H9 (cell line): ENCODE results near the gene UPF1. TPM values are rescaled to one million over a fixed set of nuclear protein-coding genes. Genes with fewer than 3 reads are reported as not detected.

Source experiments
- DNase-seq: peaks from one replicate; pipeline ENCODE4 v3.0.0-alpha.2; 2017
- H2AFZ ChIP-seq: one replicate; pipeline ENCODE4 v1.6.1; 2013; ENCODE audit warnings: mild to moderate bottlenecking, low read length, control low read depth, moderate library complexity
- H2AK5ac ChIP-seq: 2 replicates; pipeline ENCODE4 v1.6.1; 2013; ENCODE audit warnings: low read length, control low read depth, mixed read lengths; ENCODE audit not compliant: insufficient read length
- H2BK120ac ChIP-seq: one replicate; pipeline ENCODE4 v1.6.1; 2013; ENCODE audit warnings: low read depth, mild to moderate bottlenecking, low read length, control low read depth, inconsistent platforms; ENCODE audit not compliant: poor library complexity, severe bottlenecking
- H2BK12ac ChIP-seq: 2 replicates; pipeline ENCODE4 v1.6.1; 2013; ENCODE audit warnings: low read length, control low read depth, mixed read lengths, low read depth; ENCODE audit not compliant: insufficient read length
- H2BK15ac ChIP-seq: 2 replicates; pipeline ENCODE4 v1.6.1; 2013; ENCODE audit warnings: low read depth, low read length, control low read depth
- H2BK20ac ChIP-seq: one replicate; pipeline ENCODE4 v1.6.1; 2013; ENCODE audit warnings: low read depth, mild to moderate bottlenecking, low read length, control low read depth, inconsistent platforms; ENCODE audit not compliant: poor library complexity, severe bottlenecking
- H2BK5ac ChIP-seq: 2 replicates; pipeline ENCODE4 v1.6.1; 2013; ENCODE audit warnings: low read length, control low read depth, mixed read lengths; ENCODE audit not compliant: insufficient read length
- H3K14ac ChIP-seq: 2 replicates; pipeline ENCODE4 v1.6.1; 2013; ENCODE audit warnings: low read length, control low read depth; ENCODE audit not compliant: insufficient read depth
- H3K18ac ChIP-seq: 2 replicates; pipeline ENCODE4 v1.6.1; 2013; ENCODE audit warnings: low read depth, mild to moderate bottlenecking, mixed read lengths, low read length, control low read depth; ENCODE audit not compliant: insufficient read length
- H3K23ac ChIP-seq: 2 replicates; pipeline ENCODE4 v1.6.1; 2013; ENCODE audit warnings: low read length, control low read depth, mixed read lengths, low read depth; ENCODE audit not compliant: insufficient read length
- H3K23me2 ChIP-seq: 2 replicates; pipeline ENCODE4 v1.6.1; 2013; ENCODE audit warnings: low read depth, mild to moderate bottlenecking, mixed read lengths, low read length, control low read depth; ENCODE audit not compliant: insufficient read length, poor library complexity, severe bottlenecking
- H3K27ac ChIP-seq: 2 replicates; pipeline ENCODE4 v1.5.1; 2013; ENCODE audit warnings: low read length, control low read depth, mixed read lengths, low read depth; ENCODE audit not compliant: insufficient read length
- H3K27me3 ChIP-seq: 2 replicates; pipeline ENCODE4 v1.6.1; 2013; ENCODE audit warnings: low read length, control low read depth, inconsistent platforms; ENCODE audit not compliant: insufficient read depth
- H3K4ac ChIP-seq: 2 replicates; pipeline ENCODE4 v1.6.1; 2013; ENCODE audit warnings: low read depth, mild to moderate bottlenecking, control low read depth, inconsistent platforms, low read length, moderate library complexity
- H3K4me1 ChIP-seq: 2 replicates; pipeline ENCODE4 v1.6.1; 2013; ENCODE audit warnings: low read length, control low read depth, inconsistent platforms; ENCODE audit not compliant: insufficient read depth
- H3K4me2 ChIP-seq: 2 replicates; pipeline ENCODE4 v1.6.1; 2013; ENCODE audit warnings: low read length, control low read depth, mixed read lengths; ENCODE audit not compliant: insufficient read length, insufficient read depth
- H3K56ac ChIP-seq: 2 replicates; pipeline ENCODE4 v1.6.1; 2013; ENCODE audit warnings: low read depth, mild to moderate bottlenecking, mixed read lengths, low read length, control low read depth; ENCODE audit not compliant: insufficient read length
- H3K79me1 ChIP-seq: 2 replicates; pipeline ENCODE4 v1.6.1; 2013; ENCODE audit warnings: low read depth, mild to moderate bottlenecking, moderate library complexity, low read length, control low read depth, inconsistent platforms; ENCODE audit not compliant: insufficient read depth, poor library complexity, severe bottlenecking
- H3K79me2 ChIP-seq: 2 replicates; pipeline ENCODE4 v1.6.1; 2013; ENCODE audit warnings: low read length, control low read depth, inconsistent platforms; ENCODE audit not compliant: insufficient read depth
- H3K9ac ChIP-seq: 2 replicates; pipeline ENCODE4 v1.6.1; 2013; ENCODE audit warnings: low read length, control low read depth, mixed read lengths; ENCODE audit not compliant: insufficient read length; ENCODE audit errors: extremely low read depth
- H3K9me3 ChIP-seq: one replicate; pipeline ENCODE4 v1.6.1; 2013; ENCODE audit warnings: low read depth, low read length, inconsistent platforms; ENCODE audit not compliant: control insufficient read depth
- H3T11ph ChIP-seq: one replicate; pipeline ENCODE4 v1.6.1; 2013; ENCODE audit warnings: mild to moderate bottlenecking, low read length, control low read depth, inconsistent platforms
- H4K20me1 ChIP-seq: one replicate; pipeline ENCODE4 v1.6.1; 2013; ENCODE audit not compliant: control insufficient read depth, insufficient read length, insufficient read depth
- H4K5ac ChIP-seq: 2 replicates; pipeline ENCODE4 v1.6.1; 2013; ENCODE audit warnings: low read depth, mild to moderate bottlenecking, mixed read lengths, low read length, control low read depth; ENCODE audit not compliant: insufficient read length
- H4K8ac ChIP-seq: replicated peaks from 2 replicates; pipeline ENCODE4 v1.6.1; 2013; ENCODE audit warnings: low read length, control low read depth, mixed read lengths, low read depth; ENCODE audit not compliant: insufficient read length
- H4K91ac ChIP-seq: 2 replicates; pipeline ENCODE4 v1.6.1; 2013; ENCODE audit warnings: low read depth, mild to moderate bottlenecking, moderate library complexity, mixed read lengths, low read length, control low read depth; ENCODE audit not compliant: insufficient read length
- H3K27ac Mint-ChIP-seq, 3 experiments: 2 replicates in 2 of 3; 3 replicates in 1 of 3; pipeline ENCODE4 v1.8.0; 2020 to 2021; ENCODE audit warnings: mixed read lengths in 3 of 3, mild to moderate bottlenecking in 1 of 3, moderate library complexity in 1 of 3
- H3K27me3 Mint-ChIP-seq: 2 replicates; pipeline ENCODE4 v1.8.0; 2021; ENCODE audit warnings: low read depth, mild to moderate bottlenecking, moderate library complexity, mixed read lengths
- H3K36me3 Mint-ChIP-seq, 3 experiments: 2 replicates in 2 of 3; 3 replicates in 1 of 3; pipeline ENCODE4 v1.8.0; 2020 to 2021; ENCODE audit warnings: low read depth in 3 of 3, mixed read lengths in 3 of 3; ENCODE audit not compliant: insufficient read depth in 1 of 3
- H3K4me1 Mint-ChIP-seq, 2 experiments: 2 replicates each; pipeline ENCODE4 v1.8.0; 2020; ENCODE audit warnings: mixed read lengths in 2 of 2
- H3K4me3 Mint-ChIP-seq, 2 experiments: 2 replicates in 1 of 2; 3 replicates in 1 of 2; pipeline ENCODE4 v1.8.0; 2020 to 2021; ENCODE audit warnings: mild to moderate bottlenecking in 2 of 2, mixed read lengths in 2 of 2, moderate library complexity in 1 of 2
- H3K9me3 Mint-ChIP-seq, 2 experiments: 2 replicates in 1 of 2; 3 replicates in 1 of 2; pipeline ENCODE4 v1.8.0; 2020; ENCODE audit warnings: mild to moderate bottlenecking in 2 of 2, mixed read lengths in 2 of 2, moderate library complexity in 1 of 2
- WGBS: extraction: QIAGEN DNeasy Blood & Tissue Kit; methylation state at CpG from one replicate; pipeline ENCODE4 v1.1.7; 2013; ENCODE audit warnings: missing lambda C conversion rate, low lambda C conversion rate, mixed read lengths; ENCODE audit not compliant: insufficient read length; ENCODE audit errors: extremely low coverage; 5-methylcytosine and 5-hydroxymethylcytosine counted together
- total RNA-seq: library from RNA; stranded (reverse); gene quantifications from 2 replicates; pipeline ENCODE4 v1.2.1, GENCODE V29; 2021
- TF ChIP-seq, protein P1 (sequence below): fragments of 200-600 bp; sonication (generic); conservative IDR thresholded peaks from 3 replicates; pipeline ENCODE4 v1.8.0; 2021; ENCODE audit warnings: antibody characterized with exemption, mild to moderate bottlenecking

Gene UPF1
- total RNA-seq, 1 experiment from 2014 or later = 85.4 TPM

DNA sequence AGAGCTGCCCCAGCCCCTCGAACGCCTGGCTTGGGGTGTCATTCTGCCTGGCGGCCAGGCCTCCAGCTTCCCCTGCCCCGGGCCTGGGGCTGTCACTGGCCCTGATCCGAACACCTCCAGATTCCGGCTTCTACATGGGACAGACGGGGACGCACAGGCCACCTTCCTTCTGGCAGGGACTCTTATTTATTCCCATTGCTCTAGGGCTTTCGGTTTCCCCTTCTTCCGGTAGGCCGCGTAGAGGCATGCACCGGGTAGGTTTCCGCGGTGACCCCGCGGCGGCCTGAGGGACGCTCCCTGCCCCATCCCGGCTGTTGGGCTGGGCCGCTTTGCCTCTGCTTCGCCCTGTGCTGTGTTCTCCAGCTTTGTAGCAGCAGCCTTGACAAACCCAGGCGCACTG lies 36.0 kb downstream of the UPF1 start:
- WGBS = no CpG with 5 or more reads among the region's 23 CpGs
- H4K20me1 ChIP-seq = no peaks in the 10 kb centered on the region
- H3K14ac ChIP-seq = no peak overlapping the region
- no peaks in the 10 kb centered on the region for H3K4me1 ChIP-seq
- no peaks in the 10 kb centered on the region for H3K23me2 ChIP-seq
- Mint-ChIP-seq H3K4me1 (peaks cover 0 to 13% of the 10 kb centered on the region in 2 experiments; a peak in 2 of 4 replicates), H3K9me3 (no peaks in the 10 kb centered on the region), H3K4me3 (no peak overlapping the region), H3K27ac (peak overlapping the region in 2 of 3 experiments; percentile 32 to 39; a peak in 2 of 7 replicates), H3K27me3 (no peaks in the 10 kb centered on the region), H3K36me3 (peaks cover 9 to 47% (median 38%) of the 10 kb centered on the region in 3 experiments)
- no peaks in the 10 kb centered on the region for H3K27me3 ChIP-seq
- H3K56ac ChIP-seq = no peak overlapping the region
- H3K4me2 ChIP-seq = no peak overlapping the region
- no peak overlapping the region for H3T11ph ChIP-seq
- no peak overlapping the region for H2BK15ac ChIP-seq
- no peak overlapping the region for H3K9ac ChIP-seq
- no peak overlapping the region for H2BK12ac ChIP-seq
- no peak overlapping the region for H2AK5ac ChIP-seq
- no peak overlapping the region for H4K5ac ChIP-seq
- H3K79me2 ChIP-seq = no peaks in the 10 kb centered on the region
- no peak for DNase-seq
- H3K23ac ChIP-seq = no peak overlapping the region
- no peak overlapping the region for H2BK20ac ChIP-seq
- TF ChIP-seq, protein P1, sequence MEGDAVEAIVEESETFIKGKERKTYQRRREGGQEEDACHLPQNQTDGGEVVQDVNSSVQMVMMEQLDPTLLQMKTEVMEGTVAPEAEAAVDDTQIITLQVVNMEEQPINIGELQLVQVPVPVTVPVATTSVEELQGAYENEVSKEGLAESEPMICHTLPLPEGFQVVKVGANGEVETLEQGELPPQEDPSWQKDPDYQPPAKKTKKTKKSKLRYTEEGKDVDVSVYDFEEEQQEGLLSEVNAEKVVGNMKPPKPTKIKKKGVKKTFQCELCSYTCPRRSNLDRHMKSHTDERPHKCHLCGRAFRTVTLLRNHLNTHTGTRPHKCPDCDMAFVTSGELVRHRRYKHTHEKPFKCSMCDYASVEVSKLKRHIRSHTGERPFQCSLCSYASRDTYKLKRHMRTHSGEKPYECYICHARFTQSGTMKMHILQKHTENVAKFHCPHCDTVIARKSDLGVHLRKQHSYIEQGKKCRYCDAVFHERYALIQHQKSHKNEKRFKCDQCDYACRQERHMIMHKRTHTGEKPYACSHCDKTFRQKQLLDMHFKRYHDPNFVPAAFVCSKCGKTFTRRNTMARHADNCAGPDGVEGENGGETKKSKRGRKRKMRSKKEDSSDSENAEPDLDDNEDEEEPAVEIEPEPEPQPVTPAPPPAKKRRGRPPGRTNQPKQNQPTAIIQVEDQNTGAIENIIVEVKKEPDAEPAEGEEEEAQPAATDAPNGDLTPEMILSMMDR = no peak
- H4K91ac ChIP-seq = no peak overlapping the region
- H3K79me1 ChIP-seq = no peaks in the 10 kb centered on the region
- no peak overlapping the region for H2BK5ac ChIP-seq
- no peak overlapping the region for H3K18ac ChIP-seq
- no peak overlapping the region for H2AFZ ChIP-seq
- no peaks in the 10 kb centered on the region for H3K9me3 ChIP-seq
- no peak overlapping the region for H4K8ac ChIP-seq
- no peak overlapping the region for H3K27ac ChIP-seq
- no peak overlapping the region for H2BK120ac ChIP-seq
- H3K4ac ChIP-seq = no peak overlapping the region
